GM12878 (cell line): ENCODE data around the gene IL3RA. TPM values are rescaled to one million over a fixed set of nuclear protein-coding genes. Genes with fewer than 3 reads are reported as not detected.
"Not testable (repeated sequence)": the region's sequence is repeated elsewhere in the genome, so short reads cannot be mapped to it uniquely, and the experiment has no call there.

Experiments used
- ATAC-seq: fragments of 200-7000 bp; cut with Tn5 transposase; 3 replicates; pipeline ENCODE4 v1.9.1; 2020; ENCODE audit warnings: mild to moderate bottlenecking, moderate library complexity
- BruUV-seq: library from RNA; stranded (reverse); fragments of 400-500 nt; replicated peaks from 2 replicates; lab custom pipeline; 2021; lab: Mats Ljungman, UMichigan
- CTCF ChIA-PET: fragments of 300-600 bp; sonication (Branson Sonifier 250); formaldehyde crosslinking; extraction: SDS; loops from one replicate; lab custom pipeline; 2021; ENCODE audit warnings: inconsistent platforms; lab: Yijun Ruan, JAX
- POLR2A ChIA-PET: fragments of 350-600 bp; formaldehyde crosslinking; extraction: SDS; loops from one replicate; lab custom pipeline; 2021; ENCODE audit warnings: inconsistent platforms; lab: Charles Lee
- RAD21 ChIA-PET: fragments of 300-600 bp; sonication (Branson Sonifier 250); formaldehyde crosslinking; loops from one replicate; lab custom pipeline; 2023; ENCODE audit warnings: antibody characterized with exemption; ENCODE audit not compliant: unreplicated experiment; lab: Charles Lee
- SMC1A ChIA-PET: fragments of 300-600 bp; sonication (Branson Sonifier 250); formaldehyde crosslinking; loops from one replicate; lab custom pipeline; 2023; ENCODE audit not compliant: unreplicated experiment, uncharacterized antibody; lab: Charles Lee
- DNase-seq: peaks from one replicate; pipeline ENCODE4 v3.0.0-alpha.2; 2011; ENCODE audit warnings: low read depth, low spot score
- FAIRE-seq: peaks from 3 replicates; lab custom pipeline; 2011; peaks lifted over from hg19 to GRCh38; lab: Jason Lieb, UNC
- H2AFZ ChIP-seq: 2 replicates; pipeline ENCODE4 v1.6.0; 2011; ENCODE audit warnings: low read depth, low read length, control low read depth; ENCODE audit not compliant: control insufficient read depth
- H3K27ac ChIP-seq: 2 replicates; pipeline ENCODE4 v1.5.1; 2011; ENCODE audit warnings: control low read depth; ENCODE audit not compliant: control insufficient read depth, insufficient read depth
- H3K27me3 ChIP-seq, 2 experiments: replicated peaks in 1 of 2; 2 replicates each; pipeline versions ENCODE4 v1.6.0 to v1.6.1; 2011; ENCODE audit warnings: low read length in 1 of 2; ENCODE audit not compliant: control insufficient read depth in 2 of 2, insufficient read depth in 2 of 2
- H3K36me3 ChIP-seq, 2 experiments: 2 replicates each; pipeline ENCODE4 v1.5.1; 2011; ENCODE audit warnings: low read length in 1 of 2; ENCODE audit not compliant: control insufficient read depth in 2 of 2, insufficient read depth in 2 of 2
- H3K4me1 ChIP-seq: 2 replicates; pipeline ENCODE4 v1.6.1; 2011; ENCODE audit warnings: mild to moderate bottlenecking, low read length, moderate library complexity, mixed read lengths; ENCODE audit not compliant: control insufficient read depth, insufficient read depth
- H3K4me2 ChIP-seq: 2 replicates; pipeline ENCODE4 v1.6.0; 2011; ENCODE audit warnings: control low read depth; ENCODE audit not compliant: control insufficient read depth, insufficient read depth
- H3K4me3 ChIP-seq: fragments of 200-600 bp; sonication (generic); 2 replicates; pipeline ENCODE4 v1.5.1; 2016
- H3K79me2 ChIP-seq: 2 replicates; pipeline ENCODE4 v1.6.0; 2011; ENCODE audit warnings: low read length; ENCODE audit not compliant: control insufficient read depth, insufficient read depth
- H3K9ac ChIP-seq: 2 replicates; pipeline ENCODE4 v1.8.0; 2011; ENCODE audit warnings: low read length, control low read depth, mixed read lengths; ENCODE audit not compliant: control insufficient read depth, insufficient read depth
- H3K9me3 ChIP-seq: replicated peaks from 3 replicates; pipeline ENCODE4 v1.5.1; 2011; ENCODE audit warnings: mild to moderate bottlenecking, low read length; ENCODE audit not compliant: control insufficient read depth, insufficient read depth
- H4K20me1 ChIP-seq: 2 replicates; pipeline ENCODE4 v1.6.0; 2011; ENCODE audit not compliant: control insufficient read depth, insufficient read depth
- BMI1 ChIP-seq: fragments of 450-650 bp; IDR thresholded peaks from 2 replicates; pipeline ENCODE4 v1.6.1; 2016; ENCODE audit warnings: mild to moderate bottlenecking, moderate library complexity, borderline replicate concordance
- HDAC2 ChIP-seq: fragments of 200-600 bp; sonication (generic); IDR thresholded peaks from 2 replicates; pipeline ENCODE4 v1.6.1; 2017
- WGBS: methylation state at CpG from one replicate; pipeline ENCODE4 v1.1.6; 2016; ENCODE audit warnings: low lambda C conversion rate; ENCODE audit not compliant: insufficient replicate concordance, insufficient coverage; ENCODE audit errors: missing lambda C conversion rate; 5-methylcytosine and 5-hydroxymethylcytosine counted together
- in situ Hi-C: fragments of 300-500 bp; cut with MboI; formaldehyde crosslinking; loops from 9 replicates; pipeline ENCODE4 v1.14.3; 2018; ENCODE audit warnings: mixed read lengths
- intact Hi-C: fragments of 100-400 bp; cut with micrococcal nuclease; formaldehyde crosslinking; loops from one replicate; pipeline ENCODE4 v1.14.2; 2022; ENCODE audit not compliant: unreplicated experiment
- polyA plus RNA-seq, 11 experiments: library from polyadenylated mRNA; depleted of rRNA in 4 of 11; unstranded in 6 of 11; stranded (reverse) in 5 of 11; fragments of >200 nt; fragmentation: Nextera tagmentation in 4 of 11; fragmentation: Illumina TruSeq in 1 of 11; extraction: Ambion mirVana in 4 of 11; extraction: Trizol in 1 of 11; gene quantifications; 1 replicate in 1 of 11; 2 replicates in 10 of 11; pipeline versions ENCODE4 v1.2.1 to v1.2.3, GENCODE V29; 2011 to 2016; ENCODE audit warnings: inconsistent platforms in 2 of 11, missing spikeins in 2 of 11, low read depth in 1 of 11
- total RNA-seq, 4 experiments: library from RNA; depleted of rRNA in 3 of 4; stranded (reverse); fragments of >200 nt in 3 of 4; fragmentation: Illumina TruSeq in 1 of 4; extraction: Trizol in 1 of 4; gene quantifications; 2 replicates each; pipeline versions ENCODE4 v1.2.1 to v1.2.3, GENCODE V29; 2013 to 2021

IL3RA gene
- total and polyA plus RNA-seq, 10 of the 15 experiments (the other 5 are each of a cell fraction or from before 2014, with no cell fraction given), result 2.1 to 31.1 (median 17.9) TPM

GRCh38 chrX:1308476-1308875, 28.1 kb upstream of the IL3RA start:
- Histone ChIP-seq H3K36me3 (no peaks in the 10 kb centered on the region), H3K4me1 (no peaks in the 10 kb centered on the region; the same call in 1 of the 2 replicates)
- POLR2A ChIA-PET, result no interaction called here
- no peak for TF ChIP-seq BMI1
- TF ChIP-seq HDAC2, result no peak
- TF ChIP-seq, all 136 proteins: peak for 0
- RAD21 ChIA-PET, result no interaction called here
- no peak for ATAC-seq
- in situ Hi-C loops (no loop called here), intact Hi-C loops (no loop called here)
- Histone ChIP-seq H2AFZ (no peak overlapping the region), H3K9ac (no peak overlapping the region), H3K4me2 (no peak overlapping the region), H3K79me2 (no peaks in the 10 kb centered on the region), H3K27ac (no peak overlapping the region), H4K20me1 (no peaks in the 10 kb centered on the region), H3K9me3 (no peaks in the 10 kb centered on the region), H3K4me3 (no peak overlapping the region), H3K27me3 (no peaks in the 10 kb centered on the region)
- SMC1A ChIA-PET, result no interaction called here
- 35% methylated on average over 8 of the region's 8 CpGs for WGBS
- no TSS peak for BruUV-seq
- DNase-seq, result no peak
- no peak for FAIRE-seq
- CTCF ChIA-PET, result no interaction called here

GRCh38 chrX:1308917-1309316, 27.7 kb upstream of the IL3RA start:
- BruUV-seq, SMC1A ChIA-PET: not testable (repeated sequence)

More at GRCh38 chrX:1308917-1309316, 27.7 kb upstream of the IL3RA start:
- intact Hi-C loops, CTCF ChIA-PET, H3K27ac ChIP-seq, H3K4me3 ChIP-seq, H3K9me3 ChIP-seq, RAD21 ChIA-PET, FAIRE-seq, H3K9ac ChIP-seq, H3K4me2 ChIP-seq, H3K79me2 ChIP-seq, H3K27me3 ChIP-seq, in situ Hi-C loops, POLR2A ChIA-PET, H3K36me3 ChIP-seq, ATAC-seq, H4K20me1 ChIP-seq, H3K4me1 ChIP-seq, DNase-seq, H2AFZ ChIP-seq: not testable (repeated sequence)
- 46% methylated on average over 12 of the region's 12 CpGs for WGBS
